Embryonic facial prominence (tissue), 1 donor: ENCODE data around the gene SPOCK3.
"Not testable (repeated sequence)": the region's sequence is repeated elsewhere in the genome, so short reads cannot be mapped to it uniquely, and the experiment has no call there.

Source experiments
- DNase-seq: peaks from one replicate; pipeline ENCODE4 v3.0.0-alpha.2; 2016; ENCODE audit errors: extremely low spot score

Gene SPOCK3

GRCh38 chr4:166823848-166824247, 410.4 kb downstream of the SPOCK3 start:
- DNase-seq = no peak

- no peak for DNase-seq
Measured at GRCh38 chr4:166823126-166823525, 411.2 kb downstream of the SPOCK3 start.

- no peak for DNase-seq
Measured at GRCh38 chr4:166822386-166822785, 411.9 kb downstream of the SPOCK3 start.

- no peak for DNase-seq
Measured at GRCh38 chr4:166816890-166817289, 417.4 kb downstream of the SPOCK3 start.

- no peak for DNase-seq
Measured at GRCh38 chr4:166808380-166808779, 425.9 kb downstream of the SPOCK3 start.

- no peak for DNase-seq
Measured at GRCh38 chr4:166802346-166802745, 431.9 kb downstream of the SPOCK3 start.

GRCh38 chr4:166798126-166798525, 436.2 kb downstream of the SPOCK3 start:
- no peak for DNase-seq

GRCh38 chr4:166777760-166778159, 456.5 kb downstream of the SPOCK3 start:
- DNase-seq = no peak

GRCh38 chr4:166763018-166763417, 471.3 kb downstream of the SPOCK3 start:
- no peak for DNase-seq

- DNase-seq = no peak
Measured at GRCh38 chr4:166741742-166742141, 492.6 kb downstream of the SPOCK3 start.

GRCh38 chr4:166739215-166739614, 495.1 kb downstream of the SPOCK3 start:
- DNase-seq = not testable (repeated sequence)

GRCh38 chr4:166737430-166737829, 496.9 kb downstream of the SPOCK3 start:
- no peak for DNase-seq

GRCh38 chr4:166735553-166735952, 498.7 kb downstream of the SPOCK3 start:
- no peak for DNase-seq

GRCh38 chr4:166734797-166735196, 499.5 kb downstream of the SPOCK3 start:
- DNase-seq = no peak

GRCh38 chr4:166733686-166734085, 500.6 kb downstream of the SPOCK3 start:
- DNase-seq = no peak

GRCh38 chr4:166726832-166727231, 507.5 kb downstream of the SPOCK3 start:
- DNase-seq = no peak

GRCh38 chr4:166724369-166724768, 509.9 kb downstream of the SPOCK3 start:
- no peak for DNase-seq

GRCh38 chr4:166723532-166724140, 510.7 kb downstream of the SPOCK3 start:
- DNase-seq = no peak

GRCh38 chr4:166715748-166716713, 518.3 kb downstream of the SPOCK3 start:
- not testable (repeated sequence) for DNase-seq

- no peak for DNase-seq
Measured at GRCh38 chr4:166700592-166700991, 533.7 kb downstream of the SPOCK3 start.

GRCh38 chr4:166688835-166689234, 545.5 kb downstream of the SPOCK3 start:
- no peak for DNase-seq

- DNase-seq = no peak
Measured at GRCh38 chr4:166687828-166688227, 546.5 kb downstream of the SPOCK3 start.
